ENCODE results near the gene MON2.

The MON2 gene

GRCh38 chr12:62468935-62469334 lies 2.3 kb downstream of the MON2 start:
- no peak for TF ChIP-seq GATA3 (IDR thresholded peaks at IDR 0.05; ENCODE audit: low read depth, low read length)
- no peak for TF ChIP-seq GATA2 (IDR thresholded peaks at IDR 0.05; ENCODE audit: low read depth, low read length)

- TF ChIP-seq GATA2 (IDR thresholded peaks at IDR 0.05; ENCODE audit: low read depth, low read length): no peak
- no peak for TF ChIP-seq GATA3 (IDR thresholded peaks at IDR 0.05; ENCODE audit: low read depth, low read length)
Observed at GRCh38 chr12:62469704-62470103, 3.1 kb downstream of the MON2 start.

GRCh38 chr12:62471734-62472133 lies 5.1 kb downstream of the MON2 start:
- TF ChIP-seq GATA2 (IDR thresholded peaks at IDR 0.05; ENCODE audit: low read depth, low read length) (no peak), GATA3 (IDR thresholded peaks at IDR 0.05; ENCODE audit: low read depth, low read length) (no peak)

- no peak for TF ChIP-seq GATA2 (IDR thresholded peaks at IDR 0.05; ENCODE audit: low read depth, low read length)
- TF ChIP-seq GATA3 (IDR thresholded peaks at IDR 0.05; ENCODE audit: low read depth, low read length): no peak
Observed at GRCh38 chr12:62472472-62472871, 5.8 kb downstream of the MON2 start.

GRCh38 chr12:62481843-62482540 lies 15.4 kb downstream of the MON2 start:
- no peak for TF ChIP-seq GATA3 (IDR thresholded peaks at IDR 0.05; ENCODE audit: low read depth, low read length)
- no peak for TF ChIP-seq GATA2 (IDR thresholded peaks at IDR 0.05; ENCODE audit: low read depth, low read length)

- TF ChIP-seq GATA2 (IDR thresholded peaks at IDR 0.05; ENCODE audit: low read depth, low read length) (no peak), GATA3 (IDR thresholded peaks at IDR 0.05; ENCODE audit: low read depth, low read length) (no peak)
Observed at GRCh38 chr12:62482769-62483168, 16.1 kb downstream of the MON2 start.

- TF ChIP-seq GATA2 (IDR thresholded peaks at IDR 0.05; ENCODE audit: low read depth, low read length): no peak
Observed at GRCh38 chr12:62484233-62484632, 17.6 kb downstream of the MON2 start.

- no peak for TF ChIP-seq GATA2 (IDR thresholded peaks at IDR 0.05; ENCODE audit: low read depth, low read length)
- no peak for TF ChIP-seq GATA3 (IDR thresholded peaks at IDR 0.05; ENCODE audit: low read depth, low read length)
Observed at GRCh38 chr12:62505786-62506185, 39.2 kb downstream of the MON2 start.

- TF ChIP-seq GATA3 (IDR thresholded peaks at IDR 0.05; ENCODE audit: low read depth, low read length): no peak
- no peak for TF ChIP-seq GATA2 (IDR thresholded peaks at IDR 0.05; ENCODE audit: low read depth, low read length)
Observed at GRCh38 chr12:62512901-62513300, 46.3 kb downstream of the MON2 start.

GRCh38 chr12:62516927-62517326 lies 50.3 kb downstream of the MON2 start:
- no peak for TF ChIP-seq GATA2 (IDR thresholded peaks at IDR 0.05; ENCODE audit: low read depth, low read length)
- TF ChIP-seq GATA3 (IDR thresholded peaks at IDR 0.05; ENCODE audit: low read depth, low read length): no peak

- TF ChIP-seq GATA2 (IDR thresholded peaks at IDR 0.05; ENCODE audit: low read depth, low read length) (no peak), GATA3 (IDR thresholded peaks at IDR 0.05; ENCODE audit: low read depth, low read length) (no peak)
Observed at GRCh38 chr12:62517887-62518286, 51.3 kb downstream of the MON2 start.

GRCh38 chr12:62519043-62519442 lies 52.4 kb downstream of the MON2 start:
- TF ChIP-seq GATA3 (IDR thresholded peaks at IDR 0.05; ENCODE audit: low read depth, low read length) (no peak), GATA2 (IDR thresholded peaks at IDR 0.05; ENCODE audit: low read depth, low read length) (no peak)

GRCh38 chr12:62520361-62520760 lies 53.7 kb downstream of the MON2 start:
- TF ChIP-seq GATA3 (IDR thresholded peaks at IDR 0.05; ENCODE audit: low read depth, low read length): no peak
- TF ChIP-seq GATA2 (IDR thresholded peaks at IDR 0.05; ENCODE audit: low read depth, low read length): no peak

GRCh38 chr12:62522984-62523383 lies 56.4 kb downstream of the MON2 start:
- TF ChIP-seq GATA3 (IDR thresholded peaks at IDR 0.05; ENCODE audit: low read depth, low read length): no peak

GRCh38 chr12:62523619-62524018 lies 57.0 kb downstream of the MON2 start:
- TF ChIP-seq GATA2 (IDR thresholded peaks at IDR 0.05; ENCODE audit: low read depth, low read length) (no peak), GATA3 (IDR thresholded peaks at IDR 0.05; ENCODE audit: low read depth, low read length) (no peak)

GRCh38 chr12:62525271-62525670 lies 58.6 kb downstream of the MON2 start:
- no peak for TF ChIP-seq GATA3 (IDR thresholded peaks at IDR 0.05; ENCODE audit: low read depth, low read length)
- TF ChIP-seq GATA2 (IDR thresholded peaks at IDR 0.05; ENCODE audit: low read depth, low read length): no peak
